ENCODE data around the gene C1QTNF3. TPM values are rescaled to one million over a fixed set of nuclear protein-coding genes. Genes with fewer than 3 reads are reported as not detected.
"Not testable (repeated sequence)": the region's sequence is repeated elsewhere in the genome, so short reads cannot be mapped to it uniquely, and the experiment has no call there.

C1QTNF3 gene
- total RNA-seq, 1 donor from 2014 or later: 0.64 TPM

DNA sequence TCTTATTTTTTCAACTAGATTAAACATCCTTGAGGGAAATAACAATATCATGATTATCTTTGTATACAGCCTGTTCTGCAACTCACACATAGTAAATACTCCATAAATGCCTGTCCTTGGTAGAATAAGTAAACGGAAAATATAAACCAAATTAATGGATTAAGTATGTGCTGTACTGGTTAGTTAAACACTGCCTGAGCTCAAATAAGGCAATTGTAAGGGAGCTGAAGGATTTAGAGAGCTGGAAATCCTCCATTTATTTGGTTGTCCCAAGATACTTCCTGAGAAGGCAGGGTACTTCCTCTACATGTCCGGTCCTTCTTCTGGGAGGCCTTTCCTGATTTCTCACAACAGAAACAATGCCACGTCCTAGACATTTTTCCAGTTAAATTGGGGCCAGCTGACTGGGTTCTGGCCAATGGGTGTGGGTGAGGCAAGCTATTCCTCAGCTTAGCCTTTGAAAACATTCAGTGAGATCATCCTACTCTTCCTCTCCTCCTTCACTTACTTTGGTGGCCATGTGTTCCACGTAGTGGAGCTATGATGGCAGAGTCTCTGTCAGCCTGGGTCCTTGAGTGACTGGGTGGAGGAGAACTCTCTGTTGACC lies 8.5 kb upstream of the C1QTNF3 start:
- DNase-seq (ENCODE audit: low read depth in 2 of 2): peak in 1 of 2 donors; percentile 21

DNA sequence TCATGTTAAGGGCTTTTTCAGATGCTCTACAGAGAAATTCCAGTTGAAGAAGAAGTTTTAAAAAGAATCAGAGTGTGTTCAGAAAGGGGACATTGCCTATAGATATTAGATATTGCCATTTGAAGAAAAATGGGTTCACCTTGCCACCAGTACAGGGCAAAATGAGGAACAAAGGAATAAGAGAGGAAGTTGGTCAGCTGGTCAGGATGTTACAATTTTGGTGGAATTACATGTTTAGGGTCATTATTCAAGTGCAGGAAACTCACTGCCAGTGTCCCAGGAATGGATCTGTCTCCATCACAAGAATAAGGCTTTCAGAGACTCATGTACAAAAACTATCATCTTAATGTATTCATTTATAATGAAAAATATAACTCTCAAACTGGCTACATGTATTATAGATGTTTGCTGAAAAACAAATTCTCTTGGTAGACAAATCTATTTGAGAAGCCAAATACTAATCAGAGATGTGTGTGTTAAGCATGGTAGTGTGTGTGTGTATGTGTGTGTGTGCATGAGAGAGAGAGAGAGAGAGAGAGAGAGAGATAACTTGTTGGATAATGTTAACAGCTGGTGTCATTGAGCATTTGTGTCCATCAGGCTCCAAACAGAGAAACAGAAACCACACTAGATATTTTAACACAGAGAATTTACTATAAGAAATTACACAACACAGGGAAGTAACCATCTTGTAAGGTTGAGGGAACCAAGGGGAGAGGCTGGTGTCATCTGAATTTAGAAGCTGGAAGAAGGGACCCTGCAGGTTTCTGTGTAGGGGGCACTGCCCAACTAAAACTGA lies 5.0 kb upstream of the C1QTNF3 start:
- no peak for DNase-seq (ENCODE audit: low read depth in 2 of 2)

DNA sequence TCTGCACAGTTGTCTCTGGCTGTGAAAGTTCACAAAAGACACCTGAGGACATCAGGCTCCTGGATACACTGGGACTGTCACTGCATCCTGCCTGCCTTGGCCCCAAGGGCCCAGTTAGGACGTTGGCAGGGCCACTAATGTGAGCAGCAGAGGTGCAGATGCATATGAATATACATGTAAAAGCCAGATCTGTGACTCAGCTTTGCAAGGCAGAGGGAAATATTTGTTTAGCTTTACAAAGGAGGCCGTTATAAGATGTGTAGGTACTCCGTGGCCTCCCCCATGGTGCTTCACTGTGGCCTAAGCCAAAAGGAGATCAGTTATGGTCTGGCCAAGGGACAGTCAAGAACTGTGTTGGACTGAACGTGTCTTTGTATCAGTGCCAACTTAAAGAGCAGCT lies 4.1 kb upstream of the C1QTNF3 start:
- no peak for DNase-seq (ENCODE audit: low read depth in 2 of 2)

DNA sequence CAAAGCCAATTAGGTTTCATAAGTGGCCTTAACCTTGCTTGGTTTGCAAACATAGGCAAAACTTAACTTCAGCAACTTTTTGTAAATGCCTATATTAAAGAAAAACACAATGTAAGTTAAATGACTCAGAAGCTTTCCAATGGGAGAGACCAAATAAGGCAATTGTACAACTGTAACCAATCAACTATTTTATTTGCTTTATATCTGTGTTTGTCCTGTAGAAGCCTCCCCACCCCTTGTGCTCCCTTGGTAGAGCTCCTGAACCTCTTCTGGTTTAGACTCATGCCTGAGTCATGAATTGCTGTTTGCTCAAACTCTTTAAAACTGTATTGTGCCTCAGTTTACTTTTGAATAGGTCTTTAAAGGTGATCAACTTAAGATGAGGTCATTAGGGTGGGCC lies 3.0 kb upstream of the C1QTNF3 start:
- no peak for DNase-seq (ENCODE audit: low read depth in 2 of 2)

DNA sequence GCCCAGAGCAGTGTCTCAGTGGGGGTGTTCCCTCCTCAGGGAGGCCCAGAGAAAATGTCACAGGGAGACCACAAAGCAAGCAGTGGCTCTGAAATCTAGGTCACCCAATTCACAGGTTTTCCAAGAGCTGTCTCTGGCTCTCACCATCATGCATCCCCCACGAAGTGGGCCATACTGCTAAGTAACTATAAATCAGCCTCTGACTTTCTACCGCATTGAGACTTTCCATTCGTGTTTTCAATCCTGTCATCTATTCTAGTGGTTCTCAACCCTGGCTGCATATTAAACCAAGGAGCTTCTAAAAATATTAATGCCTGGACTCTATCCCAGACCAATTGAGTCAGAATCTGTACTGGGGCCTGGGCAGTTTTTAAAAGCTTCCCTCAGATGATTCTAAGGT lies 2.0 kb upstream of the C1QTNF3 start:
- DNase-seq (ENCODE audit: low read depth in 2 of 2): no peak

DNA sequence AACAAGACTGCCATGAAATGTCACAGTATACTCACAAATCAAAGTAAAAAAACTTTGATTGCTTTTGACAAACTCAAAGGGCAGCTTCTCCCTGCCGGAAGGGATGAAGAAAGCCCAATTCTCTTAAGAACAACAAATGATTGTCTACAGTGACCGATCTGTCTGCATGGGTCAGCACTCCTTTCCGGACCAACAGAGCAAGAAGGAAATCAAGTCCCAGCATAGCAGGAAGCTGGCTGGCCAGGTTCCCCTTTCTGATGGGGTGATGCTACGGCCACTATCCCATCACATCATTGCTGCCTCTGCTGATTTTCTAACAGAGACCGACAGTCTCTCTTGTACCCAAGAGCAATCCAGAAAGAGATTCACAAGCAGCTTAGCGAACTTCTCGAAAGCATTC lies 692 bp downstream of the C1QTNF3 start:
- peak in 1 of 2 donors; percentile 75 for DNase-seq (ENCODE audit: low read depth in 2 of 2)

DNA sequence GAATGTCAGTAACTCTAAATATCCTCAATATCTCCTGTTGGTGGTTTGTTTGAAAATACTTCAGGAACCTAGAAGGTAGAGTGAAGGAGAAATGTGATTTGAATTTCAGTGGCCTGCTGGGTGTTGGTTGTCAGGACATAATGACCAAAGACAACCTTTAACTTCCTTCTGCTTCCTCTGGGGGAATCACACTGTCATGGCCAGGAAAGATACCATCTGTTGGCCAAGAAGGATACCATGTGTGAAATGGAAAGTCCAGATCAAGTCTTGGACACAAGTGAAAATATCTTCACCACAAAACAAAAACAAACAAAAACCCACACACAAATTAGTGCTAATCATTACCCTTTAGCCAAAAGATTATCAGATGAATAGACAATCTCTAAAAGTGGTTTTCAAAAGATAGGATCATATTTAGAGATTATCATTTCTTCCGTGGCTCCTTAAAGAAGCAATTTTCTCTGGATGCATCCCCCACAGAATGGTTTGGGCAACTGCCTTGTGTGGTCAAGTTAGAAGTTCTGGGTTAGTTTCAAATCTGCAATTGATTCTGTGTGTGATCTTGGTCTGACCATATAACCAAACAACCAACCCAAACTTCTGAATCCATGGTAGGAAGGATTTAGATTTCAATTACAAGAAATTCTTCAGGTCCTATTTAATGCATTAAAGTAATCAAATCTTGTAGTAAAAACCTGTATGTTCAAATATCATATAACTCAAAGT lies 1.6 kb downstream of the C1QTNF3 start:
- no peak for DNase-seq (ENCODE audit: low read depth in 2 of 2)

DNA sequence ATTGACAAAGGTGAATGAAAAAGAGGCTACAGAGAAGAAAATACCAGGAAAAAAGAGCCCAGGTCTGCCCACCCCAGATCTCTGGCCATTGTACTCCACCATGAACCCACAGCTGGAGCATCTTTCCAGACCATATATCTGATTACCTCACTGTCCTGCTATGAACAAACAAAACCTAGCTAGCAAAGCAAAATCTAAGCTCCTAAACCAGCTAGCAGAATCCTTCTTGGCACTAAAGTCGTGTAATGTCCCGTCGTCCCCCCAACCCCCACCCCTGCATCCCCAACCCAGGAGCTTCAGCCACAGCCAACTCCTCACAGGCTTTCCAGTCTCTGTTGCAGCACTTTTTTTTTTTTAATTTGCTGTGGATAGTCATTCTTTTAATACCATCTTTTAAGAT lies 2.5 kb downstream of the C1QTNF3 start:
- no peak for DNase-seq (ENCODE audit: low read depth in 2 of 2)

DNA sequence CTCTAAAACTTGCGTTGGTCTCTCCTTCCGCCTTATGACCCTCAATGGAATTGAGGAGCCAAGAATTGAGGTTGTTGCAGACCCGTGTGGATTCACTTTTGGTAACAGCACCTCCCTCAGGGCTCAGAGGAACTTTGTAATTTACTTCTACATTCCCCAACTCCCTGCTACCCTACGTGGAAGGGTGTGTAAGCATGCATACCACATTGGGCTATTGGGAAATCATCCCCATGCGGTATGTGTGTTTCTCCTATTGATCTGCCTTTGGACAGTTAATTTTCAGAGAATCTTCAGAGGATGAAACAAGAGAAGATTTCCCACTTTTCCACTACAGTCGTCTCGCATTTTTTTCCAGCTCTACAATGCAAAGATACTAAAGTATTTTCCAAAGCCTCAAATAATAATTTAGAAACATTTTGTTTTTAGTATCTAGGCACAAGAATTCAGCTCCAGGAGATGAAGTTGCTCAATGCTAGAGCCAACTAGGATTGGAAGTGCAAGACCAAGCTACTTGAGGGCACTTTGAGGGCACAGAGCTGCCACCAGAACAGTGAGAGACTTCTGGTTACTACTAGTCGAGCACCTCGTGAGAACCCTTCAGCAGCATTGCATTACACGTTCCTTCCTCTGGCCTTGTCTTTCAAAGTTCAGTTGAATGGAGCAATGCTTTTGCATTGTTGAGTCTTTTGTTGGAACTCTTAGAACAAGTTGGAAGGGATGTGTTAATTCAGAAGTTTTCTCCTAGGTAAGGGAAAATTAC lies 3.4 kb downstream of the C1QTNF3 start:
- DNase-seq (ENCODE audit: low read depth in 2 of 2): no peak

DNA sequence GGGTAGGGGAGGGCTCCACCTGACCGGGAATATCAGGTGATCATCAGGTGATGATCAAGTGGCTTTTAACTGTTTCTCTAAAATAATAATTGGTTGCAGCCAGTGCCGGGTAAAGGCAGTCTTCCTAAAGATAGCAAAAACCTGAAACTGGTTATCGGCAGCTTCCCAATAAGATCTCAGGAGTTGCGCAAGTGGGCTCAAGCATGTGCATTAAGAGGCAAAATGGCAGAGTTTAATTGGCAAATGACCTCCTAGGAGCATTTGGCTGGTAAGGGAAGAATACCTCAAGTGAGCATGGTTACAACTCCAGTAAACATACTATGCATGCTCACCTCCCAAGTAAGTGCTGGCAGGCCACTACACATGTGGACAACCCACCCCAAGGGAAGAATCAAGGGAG lies 4.2 kb downstream of the C1QTNF3 start:
- no peak for DNase-seq (ENCODE audit: low read depth in 2 of 2)

DNA sequence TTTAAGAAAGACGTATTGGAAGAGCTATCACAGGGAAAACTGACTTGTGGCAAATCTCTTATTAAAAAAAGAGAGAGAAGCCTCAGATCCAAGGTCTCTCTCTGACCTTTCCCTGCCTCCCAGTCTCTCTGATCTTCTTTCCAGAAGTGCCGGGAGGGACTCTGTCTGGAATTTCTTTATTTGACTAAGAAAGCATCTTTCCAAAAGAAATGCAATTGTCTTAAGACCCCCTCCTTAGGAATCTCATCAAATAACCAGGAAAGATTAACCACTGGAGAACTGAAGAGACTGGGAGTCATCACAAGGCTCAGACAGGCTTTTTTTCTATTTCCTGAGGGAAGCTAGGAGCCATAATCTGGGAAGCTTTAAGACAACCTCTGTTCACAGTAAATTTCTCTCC lies 4.6 kb downstream of the C1QTNF3 start:
- DNase-seq (ENCODE audit: low read depth in 2 of 2): no peak

DNA sequence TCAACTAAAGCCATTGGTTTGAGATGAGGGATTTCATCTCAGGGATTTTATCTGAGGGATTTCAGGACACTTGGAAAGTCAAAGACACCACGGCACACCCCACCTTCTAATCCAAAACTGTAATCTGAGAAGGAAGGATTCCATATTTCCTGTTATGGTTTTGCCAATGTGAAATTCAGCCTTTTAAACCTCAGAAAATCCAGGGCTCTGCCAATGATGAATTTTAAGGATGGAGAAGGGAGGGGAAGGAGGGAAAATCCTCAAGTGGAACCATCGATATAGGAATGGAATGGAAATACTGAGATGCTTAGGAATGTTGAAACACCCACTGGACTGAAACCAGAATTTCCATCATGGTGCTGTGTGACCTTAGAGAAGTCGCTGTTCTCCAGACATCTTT lies 5.3 kb downstream of the C1QTNF3 start:
- no peak for DNase-seq (ENCODE audit: low read depth in 2 of 2)

DNA sequence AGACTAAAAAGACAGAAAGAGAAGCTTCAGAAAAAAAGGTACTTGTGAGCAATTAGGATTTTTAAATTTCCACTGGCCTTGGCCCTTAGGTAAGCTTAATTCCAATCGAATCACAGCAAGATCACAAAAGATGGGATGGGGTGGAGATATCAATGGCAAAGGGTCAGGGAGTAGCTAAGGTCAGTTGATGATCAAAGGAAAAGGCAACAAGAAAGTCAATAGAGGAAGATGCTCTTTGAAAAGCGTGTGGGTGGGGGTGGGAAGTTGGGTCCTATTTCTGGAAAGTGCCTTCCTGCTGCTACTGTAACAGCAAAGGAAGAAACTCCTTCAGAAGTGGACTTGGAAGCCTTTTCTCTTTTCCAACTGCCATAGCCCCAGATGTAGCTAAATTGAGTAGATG lies 7.3 kb downstream of the C1QTNF3 start:
- no peak for DNase-seq (ENCODE audit: low read depth in 2 of 2)

DNA sequence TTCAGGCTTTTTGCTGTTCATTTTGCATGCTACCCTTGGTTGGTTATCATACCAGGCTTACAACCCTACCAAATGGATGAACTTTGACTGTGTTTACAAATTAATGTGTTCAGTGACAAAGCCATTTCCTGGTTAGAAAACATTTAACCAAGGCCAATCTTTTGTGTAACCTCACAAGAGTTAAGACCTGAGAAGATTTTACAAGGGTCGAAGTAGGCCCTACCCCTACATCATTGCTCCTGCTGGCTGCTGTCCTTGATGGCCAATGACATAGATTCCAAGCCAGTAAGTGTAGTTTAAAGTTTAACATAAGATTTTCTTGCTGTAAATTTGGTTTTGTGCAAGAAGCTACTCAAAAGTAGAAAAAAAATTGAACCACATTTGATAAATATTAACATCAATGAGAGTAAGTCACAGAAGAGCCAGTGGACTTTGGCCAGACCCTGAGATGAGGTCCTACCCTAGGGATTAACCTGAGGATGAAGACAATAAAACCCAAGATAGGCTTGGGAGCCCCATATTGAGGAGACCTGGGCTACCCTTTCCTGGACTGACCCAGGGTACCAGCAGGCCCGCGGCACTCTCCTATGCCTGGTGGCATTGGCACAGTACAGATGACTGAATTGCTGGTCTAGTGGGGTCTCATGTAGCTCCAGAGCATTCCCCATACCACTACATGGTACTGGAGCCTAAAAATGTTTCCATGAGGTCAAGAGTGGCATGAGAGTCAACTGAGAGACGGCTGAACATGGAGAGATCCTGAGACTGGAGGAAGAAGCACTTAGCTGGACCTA lies 8.3 kb downstream of the C1QTNF3 start:
- DNase-seq (ENCODE audit: low read depth in 2 of 2): no peak

DNA sequence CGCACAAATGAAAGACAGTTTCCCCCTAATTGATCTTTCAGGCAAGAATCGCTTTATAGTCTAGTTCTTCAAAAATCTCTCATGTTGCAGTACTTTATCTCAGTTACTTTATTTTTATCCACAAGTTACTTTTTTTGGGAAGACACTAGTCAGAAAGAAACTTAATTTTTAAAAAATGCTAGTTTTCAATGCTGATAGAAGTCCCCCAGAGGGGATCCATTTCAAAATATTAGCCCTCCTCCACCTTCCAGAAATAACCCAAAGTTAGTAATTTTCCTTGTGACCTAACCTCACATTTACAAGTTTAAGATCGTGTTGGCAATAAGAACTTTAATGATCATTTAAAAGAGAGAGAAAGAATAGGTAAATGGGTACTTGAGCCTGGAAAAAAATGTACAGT lies 11.0 kb downstream of the C1QTNF3 start:
- DNase-seq (ENCODE audit: low read depth in 2 of 2): no peak

DNA sequence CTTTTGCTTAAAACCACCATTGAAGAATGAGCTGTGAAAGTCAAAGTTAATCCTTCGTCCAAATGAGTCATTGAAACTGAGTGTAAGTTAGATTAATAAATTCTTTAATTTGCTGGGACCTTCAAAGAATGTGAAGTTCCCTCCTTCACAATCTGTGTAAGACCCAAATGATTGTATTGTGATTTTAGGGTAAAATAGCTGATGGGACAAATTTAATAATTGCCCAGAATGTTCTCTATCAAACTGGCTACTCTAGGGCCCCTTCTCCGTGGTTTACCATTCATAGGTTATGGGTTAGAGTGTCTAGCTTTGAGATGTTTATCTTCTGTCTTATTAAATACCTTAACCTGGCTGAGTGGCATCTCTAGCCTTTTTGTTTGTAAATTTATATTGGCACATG lies 11.9 kb downstream of the C1QTNF3 start:
- no peak for DNase-seq (ENCODE audit: low read depth in 2 of 2)

DNA sequence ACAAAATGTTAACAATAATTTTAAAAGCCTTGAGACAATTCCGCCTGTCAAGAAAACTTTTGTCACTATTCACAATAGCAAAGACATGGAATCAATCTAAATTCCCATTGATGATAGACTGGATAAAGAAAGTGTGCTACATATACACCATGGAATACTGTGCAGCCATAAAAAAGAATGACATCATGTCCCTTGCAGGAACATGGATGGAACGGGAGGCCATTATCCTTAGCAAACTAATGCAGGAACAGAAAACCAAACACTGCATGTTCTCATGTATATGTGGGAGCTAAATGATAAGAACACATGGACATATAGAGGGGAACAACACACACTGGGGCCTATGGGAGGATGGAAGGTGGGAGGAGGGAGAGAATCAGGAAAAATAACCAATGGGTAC lies 12.4 kb downstream of the C1QTNF3 start:
- not testable (repeated sequence) for DNase-seq (ENCODE audit: low read depth in 2 of 2)

DNA sequence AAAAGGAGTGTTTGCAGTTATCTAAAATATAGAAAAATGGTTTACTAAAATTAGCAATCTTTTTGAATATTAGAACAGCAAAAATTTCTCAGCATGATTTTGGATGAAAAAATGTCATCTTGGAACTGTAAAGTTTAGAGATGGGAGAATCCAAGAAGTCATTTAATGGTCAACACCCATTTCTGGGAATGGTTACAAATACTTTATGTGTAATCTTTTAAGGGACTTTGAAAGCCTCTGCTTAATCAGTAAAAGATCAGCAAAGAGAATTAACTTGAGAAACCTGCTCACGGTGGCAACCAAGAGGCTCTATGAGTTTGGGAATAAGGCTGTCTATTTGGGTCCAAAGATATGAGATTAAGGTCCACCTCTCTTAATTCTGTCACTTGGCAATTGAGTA lies 13.0 kb downstream of the C1QTNF3 start:
- DNase-seq (ENCODE audit: low read depth in 2 of 2): no peak

DNA sequence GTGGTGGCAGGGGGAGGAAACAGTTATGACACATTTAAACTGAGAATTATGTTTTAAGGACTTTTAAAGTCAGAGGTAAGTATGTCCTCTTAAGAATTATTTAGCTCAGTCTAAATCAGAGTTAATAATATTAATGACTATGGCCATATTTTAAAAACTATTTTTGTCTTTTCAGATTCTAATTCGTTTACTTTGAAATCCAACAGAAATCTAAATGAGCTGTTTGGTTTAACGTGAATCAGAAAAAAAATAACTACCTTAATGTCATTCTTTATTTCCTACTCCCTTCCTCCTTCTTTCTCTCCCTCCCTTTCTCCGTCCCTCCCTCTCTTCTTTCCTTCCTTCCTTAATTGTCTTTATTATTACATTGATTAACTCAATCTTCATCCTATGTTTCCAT lies 14.7 kb downstream of the C1QTNF3 start:
- DNase-seq (ENCODE audit: low read depth in 2 of 2): no peak

DNA sequence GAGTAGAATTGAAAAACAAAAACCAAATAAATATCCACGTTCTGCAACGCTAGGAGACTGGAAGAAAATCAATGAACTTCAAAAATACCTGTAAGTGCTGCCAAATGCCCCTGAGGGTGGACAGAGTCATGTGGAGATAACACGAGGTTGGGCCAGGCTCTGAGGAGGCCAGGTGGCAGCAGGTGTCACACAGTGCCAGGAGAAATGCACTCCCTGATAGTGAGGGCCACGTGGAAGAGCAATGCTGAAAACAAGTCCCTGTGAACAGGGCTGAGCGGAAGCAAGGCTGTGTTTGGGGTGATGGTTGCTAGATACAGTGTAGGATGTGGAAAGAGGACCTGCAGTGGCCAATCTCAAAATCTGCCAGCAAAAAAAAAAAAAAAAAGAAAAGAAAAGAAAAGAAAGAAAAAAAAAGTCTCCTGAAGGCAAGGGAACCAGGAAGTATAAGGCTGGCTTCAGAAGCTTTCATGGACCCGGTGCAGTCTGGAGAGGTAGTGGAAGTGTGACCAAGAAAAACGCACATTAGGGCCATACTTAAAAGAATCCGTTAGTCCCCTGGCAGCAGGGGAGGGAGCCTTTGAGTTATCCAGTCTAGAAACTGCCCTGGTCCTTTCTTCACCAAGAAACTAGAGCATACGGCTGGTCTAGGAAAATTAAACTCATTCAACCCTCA lies 16.8 kb downstream of the C1QTNF3 start:
- DNase-seq (ENCODE audit: low read depth in 2 of 2): no peak
